HG03095 (cell line): Measurements from ENCODE around the gene CHST9.
"Not testable (repeated sequence)": the region's sequence is repeated elsewhere in the genome, so short reads cannot be mapped to it uniquely, and the experiment has no call there.

Source experiments
- ATAC-seq: cut with Tn5 transposase; IDR thresholded peaks from one replicate; pipeline ENCODE4 v1.9.1; 2021; ENCODE audit warnings: moderate library complexity; ENCODE audit not compliant: unreplicated experiment

CHST9 gene

DNA sequence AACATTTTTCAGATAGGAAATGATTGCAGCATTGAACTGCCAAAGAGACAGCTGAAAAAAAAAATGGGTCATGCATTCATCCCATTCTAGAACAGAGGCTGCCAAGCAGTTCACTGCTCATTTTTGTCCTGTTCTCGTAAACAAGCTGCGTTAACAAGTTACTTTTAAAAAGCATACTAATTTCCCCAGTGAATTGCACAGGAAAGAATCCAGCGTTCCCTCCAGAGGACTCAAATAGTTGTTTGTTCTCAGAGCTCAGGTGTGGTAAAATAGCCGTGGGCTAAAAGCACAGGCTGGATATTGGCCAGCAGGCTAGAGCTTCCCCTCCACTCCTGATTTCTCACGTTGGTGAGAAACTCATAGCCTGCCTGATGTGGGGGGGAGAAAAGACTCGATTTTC lies 243.5 kb downstream of the CHST9 start:
- ATAC-seq: no peak

DNA sequence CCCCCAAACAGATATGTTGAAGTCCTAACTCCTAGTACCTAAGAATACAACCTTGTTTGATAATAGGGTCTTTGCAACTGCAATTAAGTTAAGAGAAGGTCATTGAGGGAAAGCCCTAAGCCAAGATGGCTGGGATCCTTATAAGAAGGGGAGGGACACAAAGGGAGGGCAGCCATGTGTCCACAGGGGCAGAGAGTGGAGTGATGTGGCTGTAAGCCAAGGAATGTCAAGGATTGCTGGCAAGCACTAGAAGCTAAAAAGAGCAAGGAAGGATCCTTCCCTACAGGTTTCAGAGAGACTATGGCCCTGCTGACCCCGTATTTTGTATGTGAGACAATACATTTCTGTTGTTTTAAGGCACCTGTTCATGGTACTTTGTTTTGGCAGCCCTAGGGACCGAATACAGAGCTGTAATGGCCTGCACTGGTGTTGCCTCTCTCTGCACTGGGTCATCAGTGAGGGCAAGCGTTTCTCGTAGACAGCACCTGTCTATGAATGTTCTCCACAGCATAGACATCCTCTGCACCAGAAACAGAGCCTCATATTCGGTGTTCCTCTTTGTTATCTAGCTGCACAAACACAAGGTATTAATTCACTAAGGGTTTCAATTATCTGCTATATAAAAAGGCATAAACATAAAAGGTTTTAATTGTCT lies 244.2 kb downstream of the CHST9 start:
- ATAC-seq: no peak

DNA sequence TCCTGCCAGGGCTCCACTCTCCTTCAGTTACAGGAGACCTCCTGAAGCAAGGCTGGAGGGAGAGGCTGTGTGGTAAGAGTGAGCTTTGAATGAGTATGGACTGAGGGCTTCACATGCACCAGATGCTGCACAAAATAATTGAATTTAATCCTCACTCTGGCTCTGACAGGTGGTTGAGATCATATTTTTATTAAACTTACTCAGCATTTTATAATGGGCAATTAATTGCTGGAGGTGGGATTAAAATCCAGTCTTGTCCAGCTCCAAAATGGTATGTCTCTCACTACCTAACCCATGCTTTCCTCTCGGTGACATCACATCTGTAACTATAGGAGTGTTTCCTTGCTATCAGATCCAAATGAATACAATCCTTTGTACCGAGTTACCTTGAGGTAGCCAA lies 253.4 kb downstream of the CHST9 start:
- no peak for ATAC-seq

DNA sequence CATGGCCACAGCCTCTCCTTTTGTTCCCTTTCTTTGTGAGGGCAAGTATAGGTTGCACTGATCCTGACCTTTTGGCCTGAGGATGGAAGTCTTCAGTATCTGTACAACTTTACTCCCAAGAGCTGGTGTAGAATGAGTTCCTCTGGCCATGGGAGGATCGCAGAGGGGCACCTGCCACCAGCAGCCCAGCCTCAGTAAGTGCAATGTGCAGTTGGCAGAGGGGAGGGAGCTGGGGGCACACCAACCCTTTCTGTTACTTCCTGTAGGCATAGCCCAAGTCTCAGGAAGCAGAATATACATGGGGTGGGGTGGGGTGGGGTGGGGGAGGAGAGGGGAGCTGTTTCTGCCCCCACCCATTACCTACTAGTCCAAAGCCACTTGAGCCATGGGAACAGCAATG lies 254.5 kb downstream of the CHST9 start:
- ATAC-seq: no peak

DNA sequence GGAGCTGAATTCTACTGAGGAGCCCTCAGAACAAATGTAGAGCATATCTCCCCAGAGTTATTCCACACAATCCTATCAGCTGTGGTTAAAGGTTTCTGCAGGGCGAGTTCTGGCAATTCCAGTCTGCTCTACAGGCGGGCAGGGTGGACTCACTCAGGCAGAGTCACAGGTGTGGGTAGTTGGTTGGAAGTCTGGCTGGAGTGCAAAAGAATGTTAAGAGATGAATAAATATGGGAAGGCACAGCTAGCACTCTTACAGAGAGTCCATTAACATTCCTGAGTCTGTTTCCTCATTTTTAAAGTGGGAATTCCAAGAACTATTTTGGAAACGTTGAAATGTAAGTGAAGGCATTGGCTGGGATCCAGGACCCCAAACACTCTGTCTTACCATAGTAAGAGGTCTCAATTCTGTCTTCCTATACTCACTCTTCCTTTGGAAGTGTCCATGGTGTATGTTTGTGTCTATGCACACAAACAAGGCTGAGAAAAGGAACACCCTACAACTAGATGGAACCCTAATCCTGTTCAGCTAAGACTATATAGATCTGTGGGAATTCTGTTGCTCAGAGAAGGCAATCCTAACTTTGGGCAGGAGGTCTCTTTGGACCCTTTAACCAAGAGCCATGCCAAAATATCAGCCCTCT lies 256.3 kb downstream of the CHST9 start:
- ATAC-seq: no peak

DNA sequence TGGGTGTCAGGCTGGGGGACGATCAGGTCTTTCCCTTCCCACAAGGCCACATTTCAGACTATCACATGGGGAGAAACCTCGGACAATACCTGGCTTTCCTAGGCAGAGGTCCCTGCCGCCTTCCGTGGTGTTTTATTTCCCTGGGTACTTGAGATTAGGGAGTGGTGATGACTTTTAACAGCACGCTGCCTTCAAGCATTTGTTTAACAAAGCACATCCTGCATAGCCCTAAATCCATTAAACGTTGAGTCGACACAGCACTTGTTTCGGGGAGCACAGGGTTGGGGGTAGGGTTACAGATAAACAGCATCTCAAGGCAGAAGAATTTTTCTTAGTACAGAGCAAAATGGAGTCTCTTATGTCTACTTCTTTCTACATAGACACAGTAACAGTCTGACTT lies 257.3 kb downstream of the CHST9 start:
- not testable (repeated sequence) for ATAC-seq

GRCh38 chr18:26926066-26926675 lies 258.9 kb downstream of the CHST9 start:
- ATAC-seq: no peak

GRCh38 chr18:26925313-26925712 lies 259.8 kb downstream of the CHST9 start:
- no peak for ATAC-seq

- no peak for ATAC-seq
These were observed 262.8 kb downstream of the CHST9 start for GRCh38 chr18:26922313-26922712.

DNA sequence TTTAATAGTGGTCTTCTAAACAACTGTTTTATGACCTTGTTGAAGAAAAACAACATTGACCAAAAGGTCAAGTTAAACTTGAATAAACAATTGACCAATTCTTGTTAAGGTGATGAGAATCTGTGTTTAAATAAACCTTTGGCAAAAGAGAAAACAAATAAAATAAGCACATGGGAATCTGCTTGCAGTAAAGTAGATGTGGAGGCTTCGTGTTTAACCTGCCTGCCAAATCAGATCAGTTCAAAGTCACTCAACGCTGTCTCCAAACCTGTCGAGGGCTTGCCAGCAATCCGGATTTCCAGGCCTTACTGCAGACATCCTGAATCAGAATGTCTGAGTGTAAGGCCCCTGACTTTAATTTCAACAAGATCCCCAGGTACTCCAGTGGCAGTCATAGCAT lies 264.5 kb downstream of the CHST9 start:
- ATAC-seq: no peak

DNA sequence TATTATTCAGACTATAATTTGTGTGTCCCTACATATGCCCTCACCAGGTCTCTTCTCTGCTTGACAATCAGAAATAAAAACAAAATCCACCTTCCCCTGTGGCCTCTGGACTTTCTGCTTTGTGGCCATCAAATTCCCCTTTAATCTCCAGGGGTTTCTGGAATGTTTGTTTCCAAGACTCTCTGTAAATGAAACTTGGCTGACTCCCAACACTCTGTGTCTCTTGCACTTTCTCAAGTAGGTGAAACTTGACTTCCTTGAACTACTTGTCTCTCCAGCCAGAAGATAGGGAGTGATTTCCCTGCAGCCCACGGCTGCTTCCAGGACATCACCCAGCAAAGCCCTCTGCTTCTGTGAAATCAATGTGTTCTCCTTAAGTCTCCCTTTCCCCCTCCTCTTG lies 265.5 kb downstream of the CHST9 start:
- ATAC-seq: no peak

GRCh38 chr18:26919201-26919600 lies 265.9 kb downstream of the CHST9 start:
- no peak for ATAC-seq

GRCh38 chr18:26911840-26912239 lies 273.3 kb downstream of the CHST9 start:
- ATAC-seq: no peak

DNA sequence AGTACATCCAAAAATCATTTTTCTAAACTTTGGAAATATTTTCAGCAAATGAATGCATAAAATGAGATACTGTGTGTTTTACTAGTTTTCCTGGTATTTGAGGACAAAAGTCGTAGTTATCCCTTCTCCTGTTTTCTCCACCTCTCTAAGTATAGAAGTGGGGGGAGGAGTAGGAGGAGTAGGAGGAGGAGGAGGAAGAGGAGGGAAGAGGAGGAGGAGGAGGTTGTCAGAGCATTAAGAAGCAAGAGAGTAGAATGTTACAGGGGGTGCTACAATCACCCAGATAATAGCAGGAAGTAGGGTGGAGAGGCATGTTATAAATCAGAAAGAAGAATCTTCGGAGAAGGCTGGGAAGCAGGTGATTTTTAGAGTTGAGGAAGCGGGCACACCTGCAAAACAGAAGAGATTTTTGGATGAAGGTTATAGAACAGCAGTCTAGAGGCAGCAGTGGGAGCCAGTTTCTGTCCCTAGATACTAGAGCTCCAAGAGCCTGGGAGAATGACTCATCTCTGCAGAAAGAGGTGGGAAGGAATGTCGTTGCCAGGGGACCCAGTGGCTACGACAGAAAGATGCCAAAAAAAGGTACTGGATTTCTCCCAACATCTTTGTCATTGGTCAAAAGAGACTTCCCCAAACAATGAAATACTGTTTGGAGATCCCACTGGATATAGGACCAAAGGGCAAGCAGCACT lies 275.4 kb downstream of the CHST9 start:
- ATAC-seq: no peak

GRCh38 chr18:26908906-26909305 lies 276.2 kb downstream of the CHST9 start:
- no peak for ATAC-seq

DNA sequence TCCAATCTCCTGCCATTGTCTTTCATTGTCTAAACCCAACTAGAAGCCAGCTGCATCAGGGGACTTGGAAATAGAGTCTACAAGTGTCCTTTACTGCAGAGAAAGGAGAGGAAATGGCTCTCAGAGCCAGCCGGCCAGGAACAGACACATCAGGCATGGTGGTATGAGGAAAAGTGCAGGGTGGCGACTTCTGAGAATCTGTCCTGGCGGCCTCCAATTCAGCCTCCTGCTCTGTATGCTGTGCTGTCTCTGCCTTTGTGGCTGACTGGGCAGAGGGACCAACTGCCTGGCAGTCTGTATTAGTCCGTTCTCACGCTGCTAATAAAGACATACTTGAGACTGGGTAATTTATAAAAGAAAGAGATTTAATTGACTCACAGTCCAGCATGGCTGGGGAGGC lies 282.8 kb downstream of the CHST9 start:
- ATAC-seq: no peak

DNA sequence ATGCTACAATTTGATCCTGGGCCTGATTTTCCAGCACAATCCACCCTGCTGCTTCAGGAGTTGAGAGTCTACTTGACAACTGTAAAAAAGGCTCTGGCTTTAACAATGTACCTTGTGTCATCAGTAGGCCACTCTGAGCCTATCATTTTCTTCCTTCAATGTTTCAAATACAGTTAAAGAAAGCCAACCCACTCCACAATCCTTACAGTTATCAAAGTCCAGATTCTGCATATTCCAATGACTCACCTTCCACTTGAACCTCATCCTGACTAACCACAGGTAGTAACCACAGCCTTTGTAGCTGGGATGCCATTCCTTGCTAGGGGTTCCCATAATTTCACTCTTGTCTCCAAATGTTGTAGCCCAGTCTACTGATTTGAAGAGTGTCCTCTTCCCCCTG lies 284.1 kb downstream of the CHST9 start:
- no peak for ATAC-seq

DNA sequence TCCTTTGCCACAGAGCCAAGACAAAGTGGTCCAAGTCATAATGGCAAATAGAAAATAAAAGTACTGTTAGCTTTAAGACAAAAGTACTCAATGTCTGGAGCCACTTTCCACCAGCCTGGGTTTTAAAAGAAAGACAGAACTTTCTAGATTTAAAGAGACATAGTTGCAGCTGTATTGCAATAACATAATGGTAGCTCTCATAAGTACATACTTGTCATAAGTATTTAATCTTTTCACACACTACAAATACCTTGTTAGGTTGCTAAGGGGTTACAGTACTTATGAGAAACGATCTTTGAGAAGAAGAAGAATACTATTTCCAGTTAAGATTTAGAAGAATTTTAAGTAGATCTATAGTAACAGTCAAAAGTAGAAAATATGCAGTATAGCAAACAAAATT lies 290.7 kb downstream of the CHST9 start:
- ATAC-seq: no peak

DNA sequence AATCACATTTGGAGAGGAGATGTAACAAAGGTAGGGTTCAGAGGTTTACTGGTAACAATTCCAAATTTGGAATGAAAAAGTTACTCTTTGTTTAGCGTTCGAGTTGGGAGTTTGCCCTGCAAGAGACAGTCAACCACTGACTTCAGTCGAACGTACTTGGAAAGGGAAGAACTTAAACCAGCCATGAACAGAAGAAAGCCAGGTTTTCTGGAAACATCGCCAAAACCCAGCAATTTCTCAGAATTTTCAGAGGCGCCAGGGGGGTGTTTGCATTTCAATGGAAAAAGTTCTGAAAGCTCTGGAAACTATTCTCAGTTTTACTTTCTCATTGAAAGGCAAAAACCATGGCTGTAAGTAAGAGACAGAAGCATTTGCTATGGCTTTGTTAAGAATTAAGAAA lies 291.1 kb downstream of the CHST9 start:
- no peak for ATAC-seq

GRCh38 chr18:26888259-26888658 lies 296.8 kb downstream of the CHST9 start:
- ATAC-seq: no peak

GRCh38 chr18:26875040-26875654 lies 310.0 kb downstream of the CHST9 start:
- ATAC-seq: no peak

GRCh38 chr18:26874283-26874682 lies 310.8 kb downstream of the CHST9 start:
- ATAC-seq: no peak
